NB4 (cell line): ENCODE results near the gene CCBE1.

Source experiments
- DNase-seq: peaks from one replicate; pipeline ENCODE4 v3.0.0; 2010; ENCODE audit warnings: low read depth
- H3K4me3 ChIP-seq: one replicate; pipeline ENCODE4 v1.5.1; 2011; ENCODE audit warnings: mild to moderate bottlenecking, low read depth, low read length, moderate library complexity
- MYC ChIP-seq: IDR thresholded peaks from 2 replicates; pipeline ENCODE4 v1.6.1; 2011; ENCODE audit warnings: low read depth, low read length
- POLR2A ChIP-seq: IDR thresholded peaks from 2 replicates; pipeline ENCODE4 v1.6.1; 2011; ENCODE audit warnings: mild to moderate bottlenecking; ENCODE audit not compliant: insufficient read length; ENCODE audit errors: extremely low read depth
- TF ChIP-seq, protein P1 (sequence below): IDR thresholded peaks from one replicate; pipeline ENCODE4 v1.5.1; 2012; ENCODE audit warnings: low read depth, low read length
- TF ChIP-seq, protein P2 (sequence below): IDR thresholded peaks from 2 replicates; pipeline ENCODE4 v1.6.1; 2011; ENCODE audit warnings: low read depth, low read length

Gene CCBE1

DNA sequence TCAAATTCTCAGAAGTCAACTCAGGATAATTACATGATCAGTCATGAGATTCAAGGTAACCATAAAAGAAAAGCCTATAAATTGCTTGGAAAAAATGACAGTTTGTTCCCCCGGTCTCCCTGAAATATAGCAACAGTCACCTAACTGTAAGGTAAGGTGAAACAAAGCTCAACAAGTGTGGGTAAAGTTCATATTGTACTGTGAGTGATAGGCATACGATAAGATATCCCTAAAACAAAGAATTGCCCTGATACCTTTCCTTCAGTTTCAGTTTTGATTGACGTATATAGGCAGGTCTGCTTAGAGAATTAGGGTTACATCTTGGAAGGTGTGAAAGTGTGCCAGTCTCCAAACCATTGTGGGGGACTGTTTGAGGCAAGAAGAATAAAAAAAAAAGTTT, 4.0 kb upstream of the CCBE1 start:
- DNase-seq = no peak
- no peak overlapping the region for H3K4me3 ChIP-seq

DNA sequence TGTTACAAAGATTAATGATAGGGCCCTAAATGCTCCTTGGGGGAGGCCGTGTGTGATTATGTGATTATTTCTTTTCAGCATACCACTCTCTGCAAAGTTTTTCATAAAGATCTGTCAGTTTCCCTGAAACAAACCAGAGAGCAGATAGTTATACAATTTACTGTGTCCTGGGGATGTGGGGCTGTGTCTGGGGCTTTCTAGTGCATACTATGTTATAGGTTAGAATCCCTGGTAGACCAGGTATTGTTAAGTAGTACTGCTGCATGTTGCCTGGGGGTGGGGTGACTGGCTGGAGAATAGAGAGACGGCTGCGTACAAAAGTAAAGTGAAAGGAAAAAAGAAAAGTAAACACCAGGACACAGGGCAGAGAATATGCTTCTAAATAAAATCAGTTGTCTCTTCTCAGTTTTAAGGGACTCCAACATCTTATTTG, 3.3 kb upstream of the CCBE1 start:
- H3K4me3 ChIP-seq = no peak overlapping the region
- TF ChIP-seq MYC (no peak), POLR2A (no peak)
- TF ChIP-seq, protein P1, sequence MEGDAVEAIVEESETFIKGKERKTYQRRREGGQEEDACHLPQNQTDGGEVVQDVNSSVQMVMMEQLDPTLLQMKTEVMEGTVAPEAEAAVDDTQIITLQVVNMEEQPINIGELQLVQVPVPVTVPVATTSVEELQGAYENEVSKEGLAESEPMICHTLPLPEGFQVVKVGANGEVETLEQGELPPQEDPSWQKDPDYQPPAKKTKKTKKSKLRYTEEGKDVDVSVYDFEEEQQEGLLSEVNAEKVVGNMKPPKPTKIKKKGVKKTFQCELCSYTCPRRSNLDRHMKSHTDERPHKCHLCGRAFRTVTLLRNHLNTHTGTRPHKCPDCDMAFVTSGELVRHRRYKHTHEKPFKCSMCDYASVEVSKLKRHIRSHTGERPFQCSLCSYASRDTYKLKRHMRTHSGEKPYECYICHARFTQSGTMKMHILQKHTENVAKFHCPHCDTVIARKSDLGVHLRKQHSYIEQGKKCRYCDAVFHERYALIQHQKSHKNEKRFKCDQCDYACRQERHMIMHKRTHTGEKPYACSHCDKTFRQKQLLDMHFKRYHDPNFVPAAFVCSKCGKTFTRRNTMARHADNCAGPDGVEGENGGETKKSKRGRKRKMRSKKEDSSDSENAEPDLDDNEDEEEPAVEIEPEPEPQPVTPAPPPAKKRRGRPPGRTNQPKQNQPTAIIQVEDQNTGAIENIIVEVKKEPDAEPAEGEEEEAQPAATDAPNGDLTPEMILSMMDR = no peak
- TF ChIP-seq, protein P2, sequence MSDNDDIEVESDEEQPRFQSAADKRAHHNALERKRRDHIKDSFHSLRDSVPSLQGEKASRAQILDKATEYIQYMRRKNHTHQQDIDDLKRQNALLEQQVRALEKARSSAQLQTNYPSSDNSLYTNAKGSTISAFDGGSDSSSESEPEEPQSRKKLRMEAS = no peak
- no peak for DNase-seq

More for the DNA sequence above, 4.0 kb upstream of the CCBE1 start:
- TF ChIP-seq, protein P2 = no peak
- TF ChIP-seq MYC (no peak), POLR2A (no peak)
- TF ChIP-seq, protein P1 = no peak

DNA sequence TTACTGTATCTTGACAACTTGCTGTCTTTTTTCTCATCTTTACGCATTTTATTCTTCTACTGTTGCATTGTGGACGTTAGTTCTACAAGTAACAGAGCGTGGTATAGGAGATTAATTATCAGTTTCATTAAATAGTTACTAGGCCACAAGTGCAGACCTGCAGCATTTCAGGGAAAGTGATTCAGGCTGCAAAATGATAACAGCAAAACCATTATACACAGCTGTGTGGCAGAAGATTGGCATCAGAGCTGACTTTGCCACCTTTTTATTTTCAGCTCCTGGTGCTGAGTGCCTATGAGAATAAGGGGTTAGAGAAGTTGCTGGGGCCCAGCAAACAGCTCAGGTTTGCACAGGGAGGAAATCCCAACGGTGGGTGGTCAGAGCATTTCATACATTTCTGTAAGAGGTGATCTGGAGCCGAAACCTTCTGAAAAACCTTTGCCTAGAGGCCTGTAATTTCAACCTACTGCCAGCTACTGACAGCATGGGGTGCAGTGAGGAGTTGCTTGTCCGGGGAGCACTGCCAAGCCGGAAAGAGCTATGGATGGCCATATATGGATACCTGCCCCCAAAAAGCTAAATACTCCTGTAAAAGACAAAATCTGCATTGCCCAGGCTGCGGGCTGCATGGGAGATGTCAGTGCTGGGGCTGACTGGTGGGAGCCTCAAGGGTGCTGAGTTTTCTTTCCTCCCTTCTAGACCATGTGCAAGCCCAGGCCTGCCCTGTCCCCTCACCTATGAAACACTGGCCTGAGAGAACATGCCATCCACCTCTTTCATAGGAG, 2.7 kb upstream of the CCBE1 start:
- no peak overlapping the region for H3K4me3 ChIP-seq
- no peak for DNase-seq
- TF ChIP-seq MYC (no peak), POLR2A (no peak)
- TF ChIP-seq, protein P2 = no peak
- TF ChIP-seq, protein P1 = no peak

DNA sequence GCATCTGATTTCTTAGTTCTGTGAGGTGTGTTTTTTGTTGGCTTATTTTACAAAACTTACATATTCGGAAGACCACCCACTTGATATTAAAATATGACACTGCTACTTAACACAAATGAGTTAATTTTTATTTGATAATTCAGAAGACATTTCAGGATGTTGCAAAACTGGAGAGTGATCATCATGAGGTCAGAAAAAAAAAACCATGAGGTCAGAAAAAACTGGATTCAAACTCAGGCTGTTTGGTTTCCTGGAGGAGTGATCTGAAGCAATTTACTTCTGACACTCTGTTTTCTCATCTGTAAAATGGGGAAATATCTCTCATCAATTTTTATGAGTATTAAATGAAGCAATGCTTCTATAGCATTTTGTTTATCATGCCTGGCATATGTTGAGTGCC, 1.8 kb upstream of the CCBE1 start:
- DNase-seq = no peak
- H3K4me3 ChIP-seq = no peak overlapping the region
- TF ChIP-seq, protein P2 = no peak
- TF ChIP-seq, protein P1 = no peak
- no peak for TF ChIP-seq POLR2A
- TF ChIP-seq MYC = no peak

DNA sequence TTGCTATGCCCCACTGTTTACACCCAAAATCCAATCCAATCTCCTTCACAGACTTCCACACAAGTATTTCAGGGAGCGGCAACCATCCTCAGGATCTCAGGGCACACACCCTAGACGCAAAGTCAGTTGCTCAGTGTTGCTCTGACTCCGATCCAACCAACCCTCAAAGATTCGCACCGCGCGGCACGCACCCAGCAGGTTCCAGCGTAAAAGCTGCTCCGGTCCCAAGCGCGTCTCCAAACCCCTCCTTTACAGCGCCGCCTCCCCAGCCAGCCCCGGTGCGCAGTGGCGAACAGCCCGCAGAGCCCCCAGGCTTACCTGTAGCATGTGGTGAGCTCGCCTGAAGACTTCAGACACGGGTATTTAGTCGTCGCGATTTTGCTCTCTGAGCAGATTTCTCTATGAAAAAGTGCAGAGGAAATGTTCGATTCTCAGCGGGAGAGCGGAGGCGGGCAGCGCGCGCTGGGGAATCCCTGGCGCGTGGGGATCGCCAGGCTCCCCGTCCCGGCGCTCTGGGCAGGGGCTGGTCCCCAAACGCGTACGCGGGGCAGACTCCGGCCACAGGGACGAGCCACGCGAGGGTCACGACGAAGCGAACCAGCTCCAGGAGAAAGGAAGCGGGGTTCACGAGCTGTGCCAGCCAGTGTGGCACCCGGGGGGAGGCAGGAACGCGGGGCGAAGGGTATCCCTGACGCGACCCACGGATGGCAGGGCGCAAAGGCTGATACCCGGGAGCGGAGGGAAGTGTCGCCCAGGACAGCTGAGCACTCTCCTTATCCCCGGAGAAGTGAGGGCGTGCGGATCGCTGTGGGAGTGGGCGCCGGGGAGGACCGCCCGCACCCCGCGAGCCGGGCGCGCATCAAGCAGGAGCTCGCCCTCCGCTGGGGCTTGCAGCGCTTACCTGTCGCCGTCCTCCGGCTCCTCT, 650 bp downstream of the CCBE1 start:
- DNase-seq = no peak
- H3K4me3 ChIP-seq = no peak overlapping the region
- TF ChIP-seq, protein P2 = no peak
- TF ChIP-seq MYC = no peak
- TF ChIP-seq, protein P1 = no peak
